Placental epithelial cell (primary cell): Measurements from ENCODE around the gene RASL10A. TPM values are rescaled to one million over a fixed set of nuclear protein-coding genes. Genes with fewer than 3 reads are reported as not detected.

Experiments used
- small RNA-seq: library from RNA; depleted of rRNA; stranded (forward); fragments of <200 nt; gene quantifications from one replicate; pipeline ENCODE3, GENCODE V24; 2012
- total RNA-seq: library from RNA; depleted of rRNA; stranded (reverse); fragments of >200 nt; gene quantifications from 2 replicates; pipeline ENCODE4 v1.2.3, GENCODE V29; 2012

RASL10A gene, protein sequence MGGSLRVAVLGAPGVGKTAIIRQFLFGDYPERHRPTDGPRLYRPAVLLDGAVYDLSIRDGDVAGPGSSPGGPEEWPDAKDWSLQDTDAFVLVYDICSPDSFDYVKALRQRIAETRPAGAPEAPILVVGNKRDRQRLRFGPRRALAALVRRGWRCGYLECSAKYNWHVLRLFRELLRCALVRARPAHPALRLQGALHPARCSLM
- under 0.01 TPM in 1 of 2 replicates, not detected in the other for total RNA-seq

DNA sequence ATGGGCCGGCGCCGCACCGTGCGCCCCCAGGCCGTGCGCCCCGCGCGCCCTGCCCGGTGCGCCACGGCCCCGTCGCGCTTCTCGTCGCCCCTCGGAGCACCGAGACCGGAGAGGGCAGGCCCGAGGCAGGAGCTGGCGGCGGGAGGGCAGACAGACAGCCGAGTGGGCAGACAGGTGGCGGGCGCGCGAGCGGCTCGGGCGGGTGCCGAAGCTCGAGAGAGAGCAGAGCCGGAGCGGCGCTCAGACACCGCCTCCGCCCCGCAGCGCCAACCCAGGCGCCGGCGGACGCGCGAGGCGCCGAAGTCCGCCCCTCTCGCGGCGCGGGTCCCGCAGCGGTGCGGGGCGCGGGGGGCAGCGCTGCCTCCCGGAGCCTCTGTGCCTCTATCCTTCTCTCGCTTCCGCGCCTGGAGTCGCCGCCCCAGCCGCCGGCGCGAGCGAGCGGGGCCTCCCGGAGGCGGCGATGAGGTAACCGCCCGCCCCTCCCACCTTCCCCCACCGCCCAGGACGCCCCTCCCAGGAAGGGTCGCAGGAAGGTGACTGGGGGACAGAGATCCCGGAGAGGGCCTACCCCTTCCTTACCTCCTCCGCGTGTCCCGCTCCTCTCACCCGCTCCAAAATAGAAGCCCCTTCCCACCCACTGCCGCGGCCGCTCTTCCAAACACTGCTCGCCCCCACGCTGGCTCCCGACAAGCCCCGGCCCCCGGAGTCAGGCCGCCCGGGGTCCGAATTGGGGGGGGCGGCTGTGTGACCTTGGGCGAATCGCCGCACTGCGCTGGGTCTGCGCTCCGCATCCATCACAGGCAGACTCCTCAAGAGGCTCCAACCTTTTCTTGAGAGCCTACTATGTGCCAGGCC lies at the start of gene RASL10A:
Gene RASL10A, minus strand, starts transcription at position 412 of the 855 bp plus-strand sequence. CDS start 451 bp downstream, outside the sequence.

DNA sequence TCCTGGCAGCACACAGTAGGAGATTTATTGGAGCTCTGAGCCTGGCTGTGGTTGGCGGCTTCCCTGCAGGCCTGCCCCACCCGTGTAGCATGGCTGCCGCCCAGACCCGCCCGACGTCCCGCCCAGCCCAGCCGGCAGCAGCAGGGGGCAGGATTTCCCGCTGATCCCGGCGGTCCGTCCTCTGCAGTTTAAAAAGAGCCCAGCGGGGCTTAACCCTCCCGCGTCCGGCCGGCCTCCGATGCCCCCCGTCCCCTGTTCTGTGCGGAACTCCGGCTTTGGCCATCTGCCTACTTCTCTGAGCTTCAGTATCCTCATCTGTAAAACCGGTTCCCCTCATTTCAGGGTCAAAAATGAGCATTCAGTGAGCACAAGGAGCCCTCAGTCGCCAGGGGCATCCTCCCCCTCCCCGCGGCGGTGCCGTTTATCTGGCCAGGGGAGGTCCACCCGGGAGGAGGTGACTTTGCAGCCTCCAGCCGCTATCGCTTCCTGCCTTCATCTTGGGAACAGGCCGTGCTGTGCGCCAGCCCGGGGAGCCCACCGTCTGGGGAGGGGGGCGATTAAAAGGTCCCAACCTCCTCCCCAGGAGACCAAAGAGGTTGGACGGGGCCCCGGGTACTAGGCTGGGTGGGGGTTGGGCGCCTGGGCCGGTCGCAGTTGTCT lies 9.2 kb downstream of the RASL10A start, which contains the start of gene GAS2L1:
Gene GAS2L1, plus strand, starts transcription at position 476 of the 660 bp plus-strand sequence. CDS start 1,456 bp downstream, outside the sequence.

DNA sequence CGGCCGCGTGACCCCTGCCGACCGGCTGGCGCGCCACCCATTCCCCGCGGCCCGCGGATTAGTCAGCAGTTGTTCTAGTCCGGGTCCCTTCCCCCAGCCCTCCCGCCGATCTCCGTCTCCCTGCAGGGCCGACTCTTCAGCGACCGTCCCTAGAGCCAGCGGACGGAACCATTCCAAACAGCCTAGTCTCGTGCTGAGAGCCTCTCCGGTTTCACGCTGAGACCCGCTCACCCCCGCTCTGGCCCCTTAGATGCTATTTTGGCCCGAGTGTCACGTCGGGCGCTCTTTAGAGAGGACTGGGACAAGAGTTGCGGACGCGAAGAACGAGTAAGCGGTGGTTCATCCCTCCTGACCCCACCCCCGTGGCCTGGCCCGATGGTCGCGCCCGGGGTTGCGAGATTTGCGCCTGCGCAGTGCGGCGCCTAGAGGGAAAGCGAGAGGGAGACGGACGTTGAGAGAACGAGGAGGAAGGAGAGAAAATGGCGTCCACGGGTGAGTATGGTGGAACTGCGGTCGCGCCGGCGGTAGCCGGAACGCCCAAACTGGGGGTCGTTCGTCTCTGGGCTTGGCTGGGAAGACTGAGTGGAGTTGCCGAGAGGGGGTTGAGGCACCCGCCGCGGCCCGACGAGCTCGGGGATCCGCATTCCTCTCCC lies 47.5 kb downstream of the RASL10A start, which contains the start of the genes EWSR1 and RHBDD3:
Gene EWSR1, plus strand, starts transcription at position 411 of the 653 bp plus-strand sequence. Its CDS starts 69 bp downstream, at position 480.
Gene RHBDD3, minus strand, starts transcription at position 124 of the 653 bp plus-strand sequence. CDS start 2,355 bp downstream, outside the sequence.

Small RNAs within 50 kb of the gene (small RNA-seq; reads per million reads assigned to genes)
- gene MIR3653, result not detected

Other genes with a start within 250 kb of the RASL10A start
- 18.9 and 24.3 TPM in 2 replicates for gene KREMEN1, start 242.7 kb downstream of the RASL10A start, total RNA-seq
- 0.54 and 3.5 TPM in 2 replicates for gene EMID1, start 109.8 kb downstream of the RASL10A start, total RNA-seq
- gene RHBDD3, start 47.7 kb downstream of the RASL10A start, total RNA-seq, result 27.7 and 27.9 TPM in 2 replicates
- gene EWSR1, start 47.4 kb downstream of the RASL10A start, total RNA-seq, result 133 and 241 TPM in 2 replicates
- gene GAS2L1, start 9.0 kb downstream of the RASL10A start, total RNA-seq, result 16.1 and 17.5 TPM in 2 replicates
- gene AP1B1, start 72.9 kb upstream of the RASL10A start, total RNA-seq, result 53.8 and 103 TPM in 2 replicates
- gene RFPL1, start 122.9 kb upstream of the RASL10A start, total RNA-seq, result not detected in 2 replicates
- gene NEFH, start 164.5 kb upstream of the RASL10A start, total RNA-seq, result 0.39 and 0.43 TPM in 2 replicates
- gene THOC5, start 238.1 kb upstream of the RASL10A start, total RNA-seq, result 40.5 and 49.5 TPM in 2 replicates